ENCODE data around the gene TMED6.

The TMED6 gene

DNA sequence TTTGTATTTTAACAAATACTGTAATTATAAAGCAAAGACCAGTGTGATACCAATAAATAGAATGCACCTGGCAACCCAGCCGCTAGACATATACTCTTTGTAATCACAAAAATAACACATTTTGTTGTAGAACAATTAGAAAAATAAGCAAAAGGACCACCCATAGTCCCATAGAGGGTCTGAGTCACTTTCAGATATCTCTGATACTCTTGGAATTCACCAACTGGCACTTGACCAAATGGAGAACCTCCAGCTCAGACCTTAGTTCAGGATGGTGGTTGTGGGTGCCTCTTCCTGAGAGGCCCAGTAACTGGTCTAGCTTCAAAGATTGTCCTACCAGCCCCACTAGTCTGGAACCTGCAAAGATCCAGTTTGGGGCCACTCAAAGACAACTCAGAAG is 35.0 kb upstream of the TMED6 start:
- H3K4me3 ChIP-seq (ENCODE audit: low read depth, low read length): peak overlapping the region; percentile 73
- no peak for DNase-seq (ENCODE audit: low read depth)
- TF ChIP-seq, protein P1, sequence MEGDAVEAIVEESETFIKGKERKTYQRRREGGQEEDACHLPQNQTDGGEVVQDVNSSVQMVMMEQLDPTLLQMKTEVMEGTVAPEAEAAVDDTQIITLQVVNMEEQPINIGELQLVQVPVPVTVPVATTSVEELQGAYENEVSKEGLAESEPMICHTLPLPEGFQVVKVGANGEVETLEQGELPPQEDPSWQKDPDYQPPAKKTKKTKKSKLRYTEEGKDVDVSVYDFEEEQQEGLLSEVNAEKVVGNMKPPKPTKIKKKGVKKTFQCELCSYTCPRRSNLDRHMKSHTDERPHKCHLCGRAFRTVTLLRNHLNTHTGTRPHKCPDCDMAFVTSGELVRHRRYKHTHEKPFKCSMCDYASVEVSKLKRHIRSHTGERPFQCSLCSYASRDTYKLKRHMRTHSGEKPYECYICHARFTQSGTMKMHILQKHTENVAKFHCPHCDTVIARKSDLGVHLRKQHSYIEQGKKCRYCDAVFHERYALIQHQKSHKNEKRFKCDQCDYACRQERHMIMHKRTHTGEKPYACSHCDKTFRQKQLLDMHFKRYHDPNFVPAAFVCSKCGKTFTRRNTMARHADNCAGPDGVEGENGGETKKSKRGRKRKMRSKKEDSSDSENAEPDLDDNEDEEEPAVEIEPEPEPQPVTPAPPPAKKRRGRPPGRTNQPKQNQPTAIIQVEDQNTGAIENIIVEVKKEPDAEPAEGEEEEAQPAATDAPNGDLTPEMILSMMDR (IDR thresholded peaks at IDR 0.05; ENCODE audit: insufficient read depth, low read depth, low read length, missing control alignments): no peak

DNA sequence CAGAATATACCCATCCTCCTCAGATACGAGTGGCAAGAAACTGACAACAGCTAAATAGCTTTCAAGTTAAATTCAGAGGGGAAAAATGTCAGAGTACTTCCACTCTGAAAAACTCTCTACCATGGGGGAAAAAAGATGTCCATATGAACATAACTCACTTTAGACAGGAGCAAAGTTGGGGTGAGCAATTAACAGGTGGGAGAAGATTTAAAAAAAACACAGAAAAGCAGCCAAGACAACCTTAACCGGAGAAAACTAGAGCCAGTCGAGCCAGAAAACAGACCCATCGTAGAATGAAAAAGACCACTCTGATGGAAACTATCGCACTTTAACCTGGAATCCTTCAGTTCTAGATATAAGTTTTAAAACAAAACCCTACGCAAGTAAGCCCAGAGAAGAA is 33.4 kb upstream of the TMED6 start:
- no peak for DNase-seq (ENCODE audit: low read depth)
- H3K4me3 ChIP-seq (ENCODE audit: low read depth, low read length): peak overlapping the region; percentile 73
- TF ChIP-seq, protein P1 (IDR thresholded peaks at IDR 0.05; ENCODE audit: insufficient read depth, low read depth, low read length, missing control alignments): no peak

DNA sequence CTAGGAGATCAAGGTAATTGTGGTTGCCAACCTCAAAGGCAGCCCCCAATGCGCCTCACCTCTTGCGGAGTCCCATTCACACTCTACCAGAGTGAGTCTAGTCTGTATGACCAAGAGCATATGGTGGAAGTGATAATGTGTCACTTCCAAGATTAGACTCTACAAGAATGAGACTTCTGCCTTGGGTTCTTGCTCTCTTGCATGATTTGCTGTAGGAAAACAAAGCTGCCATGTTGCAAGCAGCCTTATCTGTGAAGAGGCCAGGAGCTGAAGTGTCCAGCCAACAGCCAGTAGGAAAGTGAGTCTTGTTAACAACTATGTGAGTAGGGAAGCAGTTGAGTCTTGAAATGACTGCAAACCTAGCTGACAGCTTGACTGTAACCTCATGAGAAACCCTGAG is 30.8 kb upstream of the TMED6 start:
- DNase-seq (ENCODE audit: low read depth): peak; percentile 24
- TF ChIP-seq, protein P1 (IDR thresholded peaks at IDR 0.05; ENCODE audit: insufficient read depth, low read depth, low read length, missing control alignments): no peak
- no peak overlapping the region for H3K4me3 ChIP-seq (ENCODE audit: low read depth, low read length)

DNA sequence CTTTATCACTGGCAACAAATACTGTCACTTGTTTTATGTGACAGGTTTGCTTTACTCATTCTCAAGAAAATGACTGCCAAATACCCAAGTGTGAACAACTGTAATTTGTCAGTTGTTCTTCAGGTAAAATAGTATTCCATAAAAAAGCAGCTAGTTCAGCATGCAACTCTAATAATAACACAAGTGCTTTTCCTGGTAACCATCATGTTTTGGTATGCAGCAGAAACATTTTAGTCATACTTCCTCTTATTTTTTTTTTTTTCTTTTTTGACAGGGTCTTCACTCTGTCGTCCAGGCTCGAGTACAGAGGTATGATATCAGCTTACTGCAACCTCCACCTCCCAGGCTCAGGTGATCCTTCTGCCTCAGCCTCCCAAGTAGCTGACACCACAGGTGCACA is 29.6 kb upstream of the TMED6 start:
- TF ChIP-seq, protein P1 (IDR thresholded peaks at IDR 0.05; ENCODE audit: insufficient read depth, low read depth, low read length, missing control alignments): no peak
- no peak for DNase-seq (ENCODE audit: low read depth)
- no peak overlapping the region for H3K4me3 ChIP-seq (ENCODE audit: low read depth, low read length)

DNA sequence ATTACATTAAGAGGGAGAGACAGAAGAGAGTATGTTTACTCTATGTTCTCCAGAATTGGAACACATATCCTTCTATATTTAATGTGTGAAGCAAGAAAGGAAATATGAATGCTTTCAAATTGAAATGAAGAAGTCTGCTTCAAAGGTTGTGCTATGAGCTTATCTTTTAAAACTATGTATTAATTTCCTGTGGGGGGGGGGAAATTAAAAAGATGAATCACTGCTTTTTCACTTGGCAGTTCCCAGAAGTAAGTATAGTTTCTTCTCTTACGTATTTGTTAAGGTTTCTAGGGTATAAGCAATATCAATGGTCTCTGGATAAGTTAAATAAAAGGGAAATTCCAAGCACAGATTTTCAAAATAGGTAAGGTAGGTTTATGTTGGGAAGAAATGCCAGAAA is 27.2 kb upstream of the TMED6 start:
- no peak for DNase-seq (ENCODE audit: low read depth)
- TF ChIP-seq, protein P1 (IDR thresholded peaks at IDR 0.05; ENCODE audit: insufficient read depth, low read depth, low read length, missing control alignments): no peak

DNA sequence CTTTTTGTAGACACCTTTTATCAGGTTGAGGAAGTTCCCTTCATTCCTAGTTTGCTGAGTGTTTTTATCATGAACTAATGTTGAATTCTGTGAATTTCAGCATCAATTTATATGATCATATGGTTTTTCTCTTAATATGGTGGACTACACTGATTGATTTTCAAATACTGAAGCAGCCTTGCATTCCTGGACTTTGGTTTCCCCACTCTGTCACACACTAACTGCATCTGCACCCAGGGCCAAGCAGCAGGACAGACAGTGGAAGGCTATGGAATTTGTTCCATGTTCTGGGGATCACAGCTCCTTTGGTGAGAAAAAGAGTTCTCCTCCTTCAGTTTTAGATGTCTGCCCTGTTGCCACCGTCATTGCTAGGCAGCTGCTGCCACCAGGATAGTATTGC is 26.4 kb upstream of the TMED6 start:
- TF ChIP-seq, protein P1 (IDR thresholded peaks at IDR 0.05; ENCODE audit: insufficient read depth, low read depth, low read length, missing control alignments): no peak
- no peak for DNase-seq (ENCODE audit: low read depth)
- H3K4me3 ChIP-seq (ENCODE audit: low read depth, low read length): no peak overlapping the region

More for the DNA sequence above, 27.2 kb upstream of the TMED6 start:
- H3K4me3 ChIP-seq (ENCODE audit: low read depth, low read length): no peak overlapping the region

DNA sequence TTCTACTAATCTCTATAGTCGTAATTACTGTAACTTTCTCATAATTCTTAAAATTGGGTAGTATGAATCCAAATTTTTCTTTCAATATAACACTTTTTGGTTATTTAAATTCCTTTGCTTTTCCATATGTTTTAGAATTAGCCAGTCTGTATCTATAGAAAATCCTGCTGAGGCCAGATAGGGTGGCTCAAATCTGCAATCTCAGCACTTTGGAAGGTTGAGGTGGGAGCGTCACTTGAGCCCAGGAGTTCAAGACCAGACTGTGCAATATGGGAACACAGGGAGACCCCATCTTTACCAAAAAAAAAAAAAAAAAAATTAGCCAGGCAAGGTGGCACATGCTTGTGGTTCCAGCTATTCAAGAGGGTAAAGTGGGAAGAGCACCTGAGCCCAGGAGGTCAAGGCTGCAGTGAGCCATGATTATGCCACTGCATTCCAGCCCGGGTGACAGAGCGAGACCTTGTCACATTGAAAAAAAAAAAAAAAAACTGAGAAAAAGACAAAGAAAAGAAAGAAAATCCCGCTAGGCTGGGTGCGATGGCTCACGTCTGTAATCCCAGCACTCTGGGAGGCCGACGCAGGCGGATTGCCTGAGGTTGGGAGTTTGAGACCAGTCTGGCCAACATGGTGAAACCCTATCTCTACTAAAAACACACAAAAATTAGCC is 24.9 kb upstream of the TMED6 start:
- H3K4me3 ChIP-seq (ENCODE audit: low read depth, low read length): no peak overlapping the region
- TF ChIP-seq, protein P1 (IDR thresholded peaks at IDR 0.05; ENCODE audit: insufficient read depth, low read depth, low read length, missing control alignments): no peak
- no peak for DNase-seq (ENCODE audit: low read depth)

Data from GM12865 (cell line).